Measurements from ENCODE around the gene ANKRD27. TPM values are rescaled to one million over a fixed set of nuclear protein-coding genes. Genes with fewer than 3 reads are reported as not detected.
"Not testable (repeated sequence)": the region's sequence is repeated elsewhere in the genome, so short reads cannot be mapped to it uniquely, and the experiment has no call there.

ANKRD27 gene
- total RNA-seq, 1 donor from 2014 or later = 38.3 TPM

DNA sequence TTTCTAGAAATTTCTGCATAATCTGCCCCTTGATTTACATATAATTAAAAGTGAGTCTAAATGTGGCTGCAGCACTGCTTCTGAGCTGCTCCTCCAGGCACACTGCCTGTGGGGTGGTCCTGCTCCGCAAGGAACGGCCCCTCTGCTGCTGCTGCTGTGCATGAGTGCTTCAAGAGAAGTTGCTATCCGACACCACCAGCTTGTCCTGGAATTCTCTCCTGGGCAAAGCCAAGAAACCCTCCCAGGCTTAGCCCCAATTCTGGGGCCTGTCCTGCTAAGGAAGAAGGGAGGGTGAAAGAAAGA is 101.5 kb downstream of the ANKRD27 start:
- DNase-seq (ENCODE audit: low spot score) = no peak
- Mint-ChIP-seq H3K9me3 (no peaks in the 10 kb centered on the region), H3K27me3 (ENCODE audit: low read depth) (peaks cover 25% of the 10 kb centered on the region), H3K4me3 (ENCODE audit: low read depth) (no peak overlapping the region), H3K36me3 (ENCODE audit: low read depth) (no peaks in the 10 kb centered on the region), H3K4me1 (ENCODE audit: low read depth) (peaks cover 9% of the 10 kb centered on the region), H3K27ac (no peak overlapping the region)
- intact Hi-C loops (cut with micrococcal nuclease) = no loop called here

GRCh38 chr19:32572700-32573491 is 102.1 kb downstream of the ANKRD27 start:
- H3K36me3 Mint-ChIP-seq (ENCODE audit: low read depth); H3K27ac Mint-ChIP-seq; H3K4me1 Mint-ChIP-seq (ENCODE audit: low read depth); DNase-seq (ENCODE audit: low spot score); H3K9me3 Mint-ChIP-seq; intact Hi-C loops (cut with micrococcal nuclease): not testable (repeated sequence)
- peak overlapping the region; percentile 69 for H3K4me3 Mint-ChIP-seq (ENCODE audit: low read depth)
- peaks cover 21% of the 10 kb centered on the region for H3K27me3 Mint-ChIP-seq (ENCODE audit: low read depth)

- peaks cover 14% of the 10 kb centered on the region for H3K27me3 Mint-ChIP-seq (ENCODE audit: low read depth)
- intact Hi-C loops (cut with micrococcal nuclease) = loop anchor here (2.0 kb wide), 1 partner anchor 107 kb away; no protein-coding TSS in a partner anchor
- not testable (repeated sequence) for H3K4me3 Mint-ChIP-seq (ENCODE audit: low read depth); H3K27ac Mint-ChIP-seq; H3K4me1 Mint-ChIP-seq (ENCODE audit: low read depth); DNase-seq (ENCODE audit: low spot score); H3K9me3 Mint-ChIP-seq; H3K36me3 Mint-ChIP-seq (ENCODE audit: low read depth)
Observed at GRCh38 chr19:32571471-32572075, 103.4 kb downstream of the ANKRD27 start.

DNA sequence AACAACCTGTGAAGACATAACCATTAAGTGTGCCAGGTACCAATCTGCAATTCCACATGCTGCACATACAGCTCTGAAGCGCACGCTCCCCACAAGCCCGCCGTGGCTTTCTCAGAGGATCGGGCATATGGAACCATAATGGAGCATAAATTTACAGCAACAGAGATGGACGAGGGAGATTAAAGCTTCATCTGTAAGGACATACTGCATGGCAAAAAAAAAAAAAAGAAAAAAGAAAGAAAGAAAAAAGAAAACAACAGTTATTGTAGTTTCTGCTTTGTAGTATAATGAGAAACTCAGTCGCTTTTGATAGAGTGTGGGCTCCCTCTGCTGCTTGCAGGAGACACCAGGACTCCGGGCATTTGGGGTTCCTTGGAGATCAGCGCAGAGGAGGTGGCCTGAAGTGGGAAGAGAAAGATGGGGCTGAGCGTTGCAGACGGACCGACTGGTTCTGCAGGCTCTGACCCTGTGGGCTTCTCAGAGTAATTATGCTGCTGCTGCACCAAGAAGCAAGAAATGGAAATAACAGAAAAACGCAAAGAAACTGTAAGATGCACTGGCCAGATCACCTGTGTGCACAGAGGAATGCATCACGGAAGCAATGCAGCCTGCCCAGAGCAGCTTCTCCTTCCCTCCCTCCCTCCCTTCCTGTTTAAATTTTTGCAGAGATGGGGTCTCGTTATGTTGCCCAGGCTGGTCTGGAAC is 104.7 kb downstream of the ANKRD27 start:
- intact Hi-C loops (cut with micrococcal nuclease) = loop anchor here (1.0 to 2.0 kb wide), 2 partner anchors 105 to 231 kb away; no protein-coding TSS in a partner anchor
- Mint-ChIP-seq H3K4me3 (ENCODE audit: low read depth) (no peak overlapping the region), H3K27ac (no peak overlapping the region), H3K9me3 (no peaks in the 10 kb centered on the region), H3K27me3 (ENCODE audit: low read depth) (peaks cover 10% of the 10 kb centered on the region), H3K36me3 (ENCODE audit: low read depth) (no peaks in the 10 kb centered on the region), H3K4me1 (ENCODE audit: low read depth) (peaks cover 9% of the 10 kb centered on the region)
- DNase-seq (ENCODE audit: low spot score) = peak; percentile 20

- intact Hi-C loops (cut with micrococcal nuclease) = no loop called here
- H3K36me3 Mint-ChIP-seq (ENCODE audit: low read depth) = no peaks in the 10 kb centered on the region
- peaks cover 3% of the 10 kb centered on the region for H3K4me1 Mint-ChIP-seq (ENCODE audit: low read depth)
- H3K9me3 Mint-ChIP-seq = no peaks in the 10 kb centered on the region
- peaks cover 9% of the 10 kb centered on the region for H3K27me3 Mint-ChIP-seq (ENCODE audit: low read depth)
- H3K4me3 Mint-ChIP-seq (ENCODE audit: low read depth) = no peak overlapping the region
- no peak for DNase-seq (ENCODE audit: low spot score)
- no peak overlapping the region for H3K27ac Mint-ChIP-seq
Observed at GRCh38 chr19:32567486-32567885, 107.5 kb downstream of the ANKRD27 start.

GRCh38 chr19:32566246-32566830 is 108.6 kb downstream of the ANKRD27 start:
- no peak for DNase-seq (ENCODE audit: low spot score)
- Mint-ChIP-seq H3K9me3 (no peaks in the 10 kb centered on the region), H3K4me1 (ENCODE audit: low read depth) (peaks cover 2% of the 10 kb centered on the region), H3K36me3 (ENCODE audit: low read depth) (no peaks in the 10 kb centered on the region), H3K27ac (no peak overlapping the region), H3K27me3 (ENCODE audit: low read depth) (peaks cover 9% of the 10 kb centered on the region), H3K4me3 (ENCODE audit: low read depth) (no peak overlapping the region)
- intact Hi-C loops (cut with micrococcal nuclease) = no loop called here

- H3K27ac Mint-ChIP-seq = no peak overlapping the region
- H3K9me3 Mint-ChIP-seq = no peaks in the 10 kb centered on the region
- peaks cover 1% of the 10 kb centered on the region for H3K4me1 Mint-ChIP-seq (ENCODE audit: low read depth)
- no peaks in the 10 kb centered on the region for H3K36me3 Mint-ChIP-seq (ENCODE audit: low read depth)
- no peak for DNase-seq (ENCODE audit: low spot score)
- H3K4me3 Mint-ChIP-seq (ENCODE audit: low read depth) = no peak overlapping the region
- peaks cover 2% of the 10 kb centered on the region for H3K27me3 Mint-ChIP-seq (ENCODE audit: low read depth)
- intact Hi-C loops (cut with micrococcal nuclease) = no loop called here
Observed at GRCh38 chr19:32563761-32564160, 111.2 kb downstream of the ANKRD27 start.

DNA sequence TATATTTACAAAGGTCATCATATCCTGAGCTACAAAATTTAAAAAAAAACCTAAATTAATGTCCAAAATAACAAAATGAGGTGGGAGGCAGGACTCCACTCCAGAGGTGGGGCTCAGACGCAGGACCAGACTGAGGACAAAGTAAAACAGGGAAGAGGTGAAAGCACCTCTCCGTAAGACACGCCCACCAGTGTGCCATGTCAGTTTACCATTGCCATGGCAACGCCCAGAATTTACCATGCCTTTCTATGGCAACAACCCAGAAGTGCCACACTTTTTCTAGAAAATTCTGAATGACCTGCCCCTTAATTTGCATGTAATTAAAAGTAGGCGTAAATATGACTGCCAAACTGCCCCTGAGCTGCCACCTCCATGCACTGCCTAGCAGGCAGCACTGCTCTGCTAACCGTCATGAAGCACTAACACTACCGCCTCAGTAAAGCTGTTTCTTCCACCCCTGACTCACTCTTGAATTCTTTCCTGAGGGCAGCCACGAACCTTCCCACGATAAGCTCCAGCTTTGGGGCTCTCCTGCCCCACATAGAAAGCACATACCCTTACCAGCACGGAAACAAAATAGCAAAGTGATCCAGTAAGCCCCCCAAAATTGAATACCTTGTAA is 116.3 kb downstream of the ANKRD27 start:
- Mint-ChIP-seq H3K27ac (no peak overlapping the region), H3K4me3 (ENCODE audit: low read depth) (no peak overlapping the region), H3K9me3 (no peaks in the 10 kb centered on the region)

DNA sequence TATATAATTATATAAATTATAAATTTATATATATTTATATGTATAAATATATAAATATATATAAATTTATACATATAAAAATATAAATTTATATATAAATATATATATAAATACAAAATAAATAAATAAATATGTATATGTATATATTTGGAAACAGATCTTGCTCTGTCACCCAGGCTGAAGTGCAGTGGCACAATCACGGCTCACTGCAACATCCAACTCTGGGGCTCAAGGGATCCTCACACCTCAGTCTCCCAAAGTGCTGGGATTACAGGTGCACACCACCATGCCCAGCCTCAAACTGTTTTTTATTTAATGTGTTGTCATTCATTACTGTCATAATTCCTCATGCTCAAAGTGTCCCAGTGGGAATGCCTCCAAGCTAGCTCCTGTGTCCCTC is 119.2 kb downstream of the ANKRD27 start:
- Mint-ChIP-seq H3K27ac (no peak overlapping the region), H3K9me3 (no peaks in the 10 kb centered on the region), H3K27me3 (ENCODE audit: low read depth) (peaks cover 4% of the 10 kb centered on the region), H3K4me3 (ENCODE audit: low read depth) (no peak overlapping the region), H3K36me3 (ENCODE audit: low read depth) (no peaks in the 10 kb centered on the region), H3K4me1 (ENCODE audit: low read depth) (peaks cover 1% of the 10 kb centered on the region)
- intact Hi-C loops (cut with micrococcal nuclease) = no loop called here
- no peak for DNase-seq (ENCODE audit: low spot score)

More for the DNA sequence above, 116.3 kb downstream of the ANKRD27 start:
- no peak for DNase-seq (ENCODE audit: low spot score)
- intact Hi-C loops (cut with micrococcal nuclease) = no loop called here
- H3K27me3 Mint-ChIP-seq (ENCODE audit: low read depth) = peaks cover 4% of the 10 kb centered on the region
- H3K4me1 Mint-ChIP-seq (ENCODE audit: low read depth) = peaks cover 1% of the 10 kb centered on the region
- H3K36me3 Mint-ChIP-seq (ENCODE audit: low read depth) = no peaks in the 10 kb centered on the region

DNA sequence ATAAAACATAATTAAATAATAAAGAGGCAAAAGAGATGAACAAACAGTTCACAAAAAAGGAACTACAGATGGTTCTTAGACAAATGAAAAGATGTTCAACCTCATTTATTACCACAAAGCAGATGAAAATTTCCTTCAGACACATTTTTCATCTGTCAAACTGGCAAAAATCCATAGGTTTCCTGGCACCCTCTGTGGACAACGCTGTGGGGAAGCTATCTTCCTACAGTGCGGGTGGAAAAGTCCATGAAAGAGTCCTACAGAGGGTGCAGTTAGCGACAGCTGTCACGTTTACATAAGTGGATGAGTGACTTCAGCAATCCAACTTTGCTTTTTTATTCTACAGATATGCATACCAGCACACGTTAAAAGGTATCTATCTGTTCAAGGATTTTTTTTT is 124.3 kb downstream of the ANKRD27 start:
- H3K27me3 Mint-ChIP-seq (ENCODE audit: low read depth) = no peaks in the 10 kb centered on the region
- no peak for DNase-seq (ENCODE audit: low spot score)
- H3K9me3 Mint-ChIP-seq = no peaks in the 10 kb centered on the region
- H3K4me3 Mint-ChIP-seq (ENCODE audit: low read depth) = no peak overlapping the region
- no peaks in the 10 kb centered on the region for H3K36me3 Mint-ChIP-seq (ENCODE audit: low read depth)
- H3K4me1 Mint-ChIP-seq (ENCODE audit: low read depth) = no peaks in the 10 kb centered on the region
- intact Hi-C loops (cut with micrococcal nuclease) = no loop called here
- no peak overlapping the region for H3K27ac Mint-ChIP-seq
